ENCODE results near the gene BAIAP3.

The BAIAP3 gene

GRCh38 chr16:1301562-1301961, 31.9 kb upstream of the BAIAP3 start:
- Histone ChIP-seq H3K4me3 (replicated peaks; ENCODE audit: insufficient read depth, low read length) (no peak overlapping the region), H3K27ac (replicated peaks) (no peak overlapping the region), H3K27me3 (ENCODE audit: insufficient read depth, poor library complexity, severe bottlenecking) (no peaks in the 10 kb centered on the region)
- no peak for DNase-seq (ENCODE audit: low read depth in 1 of 2, low spot score in 1 of 2)
- TF ChIP-seq REST (IDR thresholded peaks at IDR 0.05; ENCODE audit: insufficient replicate concordance, low read depth) (no peak), SPI1 (IDR thresholded peaks at IDR 0.05; ENCODE audit: borderline replicate concordance, low read depth) (no peak), POLR2AphosphoS5 (IDR thresholded peaks at IDR 0.05; ENCODE audit: low read depth) (no peak), GABPA (IDR thresholded peaks at IDR 0.05; ENCODE audit: low read depth) (no peak), CTCF (IDR thresholded peaks at IDR 0.05; ENCODE audit: insufficient read depth, low read length) (no peak)

- no peak for TF ChIP-seq GABPA (IDR thresholded peaks at IDR 0.05; ENCODE audit: low read depth)
- no peak for TF ChIP-seq REST (IDR thresholded peaks at IDR 0.05; ENCODE audit: insufficient replicate concordance, low read depth)
- no peak for TF ChIP-seq CTCF (IDR thresholded peaks at IDR 0.05; ENCODE audit: insufficient read depth, low read length)
- TF ChIP-seq SPI1 (IDR thresholded peaks at IDR 0.05; ENCODE audit: borderline replicate concordance, low read depth), result no peak
- no peak for TF ChIP-seq POLR2AphosphoS5 (IDR thresholded peaks at IDR 0.05; ENCODE audit: low read depth)
- no peak for DNase-seq (ENCODE audit: low read depth in 1 of 2, low spot score in 1 of 2)
- H3K4me3 ChIP-seq (replicated peaks; ENCODE audit: insufficient read depth, low read length), result no peak overlapping the region
- no peaks in the 10 kb centered on the region for H3K27me3 ChIP-seq (ENCODE audit: insufficient read depth, poor library complexity, severe bottlenecking)
- no peak overlapping the region for H3K27ac ChIP-seq (replicated peaks)
Measured at GRCh38 chr16:1305823-1306222, 27.6 kb upstream of the BAIAP3 start.

- H3K27ac ChIP-seq (replicated peaks), result no peak overlapping the region
- no peak for DNase-seq (ENCODE audit: low read depth in 1 of 2, low spot score in 1 of 2)
- H3K27me3 ChIP-seq (ENCODE audit: insufficient read depth, poor library complexity, severe bottlenecking), result no peaks in the 10 kb centered on the region
- no peak overlapping the region for H3K4me3 ChIP-seq (replicated peaks; ENCODE audit: insufficient read depth, low read length)
- no peak for TF ChIP-seq CTCF (IDR thresholded peaks at IDR 0.05; ENCODE audit: insufficient read depth, low read length)
- TF ChIP-seq POLR2AphosphoS5 (IDR thresholded peaks at IDR 0.05; ENCODE audit: low read depth), result no peak
- TF ChIP-seq REST (IDR thresholded peaks at IDR 0.05; ENCODE audit: insufficient replicate concordance, low read depth), result no peak
- TF ChIP-seq SPI1 (IDR thresholded peaks at IDR 0.05; ENCODE audit: borderline replicate concordance, low read depth), result no peak
- TF ChIP-seq GABPA (IDR thresholded peaks at IDR 0.05; ENCODE audit: low read depth), result no peak
Measured at GRCh38 chr16:1306334-1306733, 27.1 kb upstream of the BAIAP3 start.

Data from HL-60 (cell line).